ENCODE measurements around the gene ARID5B. TPM values are rescaled to one million over a fixed set of nuclear protein-coding genes. Genes with fewer than 3 reads are reported as not detected.
"Not testable (repeated sequence)": the region's sequence is repeated elsewhere in the genome, so short reads cannot be mapped to it uniquely, and the experiment has no call there.

Gene ARID5B
- polyA plus RNA-seq, 4 donors = 47.6 to 56.4 (median 51.1) TPM

DNA sequence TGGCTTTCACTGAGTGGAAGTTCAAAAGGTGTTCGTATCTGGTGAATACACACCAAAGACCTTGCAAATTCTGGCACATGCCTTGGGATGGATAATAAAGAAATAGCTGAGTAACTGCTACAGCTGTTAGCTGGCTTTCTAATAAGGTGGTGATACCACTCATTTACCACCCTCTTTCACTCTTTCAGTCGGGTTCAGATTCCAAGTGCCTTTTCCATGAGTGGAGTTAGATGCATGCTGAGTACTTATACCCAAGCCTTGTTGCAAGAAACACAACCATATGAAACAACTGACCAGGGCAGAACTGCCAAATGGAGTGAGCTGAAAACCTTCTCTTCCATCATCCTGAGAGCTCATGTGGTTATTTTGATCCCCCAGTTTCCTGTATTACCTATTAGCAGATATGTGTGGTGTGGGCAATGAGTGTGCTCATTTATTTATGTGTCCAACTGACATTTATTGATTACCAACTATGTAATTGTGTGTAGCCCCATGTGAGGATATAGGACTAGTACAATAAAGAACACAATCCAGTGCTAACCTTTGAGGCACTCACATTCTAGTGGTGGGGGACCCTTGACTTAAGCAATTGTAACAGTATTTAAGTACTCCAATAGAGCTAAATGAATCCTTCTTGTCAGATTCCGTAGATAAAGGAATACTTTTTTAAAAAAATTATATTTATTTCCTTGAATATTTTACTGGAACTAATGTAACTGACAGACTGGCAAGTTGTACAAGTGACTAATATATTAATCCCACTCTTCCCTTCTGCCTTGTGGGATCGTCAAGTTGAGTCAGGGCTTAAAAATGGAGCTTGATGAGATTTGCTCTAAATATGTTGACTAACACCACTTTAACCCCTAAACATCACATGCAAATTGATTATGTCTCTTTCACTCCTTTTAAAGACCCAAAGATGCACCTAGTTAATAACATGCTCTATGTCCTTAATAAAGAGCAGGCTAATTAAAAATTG lies 124.7 kb downstream of the ARID5B start:
- DNase-seq (ENCODE audit: low read depth in 4 of 4, low spot score in 3 of 4) = no peak

DNA sequence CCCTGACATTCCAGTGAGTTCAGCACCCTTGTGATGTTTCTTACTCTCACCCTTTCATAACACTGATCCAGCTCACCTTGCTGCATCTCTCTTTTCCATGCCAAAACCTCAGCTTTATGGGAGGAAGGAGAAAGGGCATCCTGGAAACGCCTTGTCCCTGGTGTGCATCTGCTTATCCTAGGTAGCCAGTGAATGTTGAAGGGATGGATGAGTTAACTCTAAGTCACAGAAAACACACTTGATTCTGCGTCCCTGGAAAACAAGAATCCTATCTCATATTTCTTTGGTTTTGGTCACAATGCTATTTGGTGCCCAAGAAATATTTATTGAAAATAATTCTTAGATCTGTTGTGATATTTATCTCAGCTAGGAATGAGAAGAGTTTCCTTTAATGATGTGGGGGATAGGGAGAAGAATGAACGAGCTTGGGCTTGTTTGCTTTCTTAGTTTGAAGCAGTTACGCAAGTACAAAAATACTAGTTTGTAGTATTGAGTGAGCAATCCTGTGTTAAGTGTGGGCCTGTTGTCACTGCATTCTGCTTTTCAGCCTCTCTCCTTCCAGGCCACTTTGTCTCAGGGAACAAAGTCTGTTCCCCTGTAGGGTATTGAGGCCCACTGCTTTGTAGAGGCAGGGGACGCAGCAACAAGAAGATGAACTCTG lies 126.5 kb downstream of the ARID5B start:
- DNase-seq (ENCODE audit: low read depth in 4 of 4, low spot score in 3 of 4) = no peak

DNA sequence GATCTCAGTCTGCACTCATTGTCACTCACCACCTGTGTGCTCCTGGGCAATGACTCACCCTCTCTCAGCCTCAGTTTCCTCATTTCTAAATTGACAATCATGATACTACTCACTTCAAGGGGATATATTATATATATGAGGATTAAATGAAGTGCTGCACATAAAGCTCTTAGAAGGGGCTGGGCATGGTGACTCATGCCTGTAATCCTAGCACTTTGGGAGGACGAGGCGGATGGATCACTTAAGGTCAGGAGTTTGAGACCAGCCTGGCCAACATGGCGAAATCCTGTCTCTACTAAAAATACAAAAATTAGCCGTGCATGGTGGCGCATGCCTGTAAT lies 127.0 kb downstream of the ARID5B start:
- DNase-seq (ENCODE audit: low read depth in 4 of 4, low spot score in 3 of 4) = not testable (repeated sequence)

DNA sequence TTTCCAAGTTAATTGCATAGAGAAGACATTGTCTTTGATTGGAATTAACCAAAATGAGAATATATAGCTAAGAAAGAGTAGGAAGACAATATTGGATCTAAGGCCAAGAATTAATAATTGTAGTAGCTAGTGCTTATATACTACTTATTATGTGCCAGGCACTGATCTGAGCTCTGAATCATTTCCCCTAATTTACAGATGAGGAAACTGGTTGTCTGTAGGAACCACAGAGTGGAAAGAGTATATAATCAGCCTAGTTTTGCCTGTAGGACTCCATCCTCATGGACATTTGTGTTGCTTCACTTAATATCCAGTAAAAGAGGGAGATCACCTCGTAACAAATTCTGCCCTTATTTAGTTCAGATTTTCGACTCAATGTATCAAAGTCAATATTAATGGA lies 127.9 kb downstream of the ARID5B start:
- DNase-seq (ENCODE audit: low read depth in 4 of 4, low spot score in 3 of 4) = no peak

DNA sequence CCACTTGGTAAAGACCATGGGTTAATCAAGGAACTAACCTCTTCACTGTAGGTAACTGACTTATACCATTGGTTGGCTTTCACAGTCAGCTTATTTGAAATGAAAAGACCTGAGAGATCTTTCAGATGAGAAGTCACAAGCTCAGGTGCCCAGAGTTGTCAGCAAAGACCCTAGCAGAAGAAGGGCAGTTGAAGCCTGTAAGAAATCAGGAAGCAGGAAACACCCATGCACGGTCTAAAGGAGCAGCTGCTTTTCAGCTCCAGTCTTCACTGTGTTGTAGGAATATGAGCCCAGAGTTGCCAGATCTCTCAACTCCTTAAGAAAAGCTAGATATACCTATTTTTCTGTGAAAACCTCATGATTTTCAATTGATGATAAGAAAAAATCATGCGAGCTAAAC lies 130.0 kb downstream of the ARID5B start:
- no peak for DNase-seq (ENCODE audit: low read depth in 4 of 4, low spot score in 3 of 4)

DNA sequence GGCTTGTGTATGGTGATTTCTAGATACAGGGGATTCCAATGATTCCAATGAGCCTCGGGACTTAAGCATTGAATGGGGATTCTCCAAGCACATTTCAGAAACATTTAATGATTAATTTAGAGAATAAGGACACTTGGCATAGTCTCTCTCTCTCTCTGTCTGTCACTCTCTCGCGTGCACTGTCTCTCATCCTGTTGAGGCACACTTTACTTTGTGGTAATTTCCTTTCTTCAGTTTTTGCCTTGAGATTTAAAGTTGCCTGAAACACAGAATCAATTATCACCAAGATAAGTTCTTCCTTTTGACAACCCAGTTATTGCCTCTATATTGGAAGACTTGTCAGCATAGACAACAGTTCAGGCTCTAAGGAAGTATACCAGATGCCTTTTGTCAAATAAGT lies 131.6 kb downstream of the ARID5B start:
- no peak for DNase-seq (ENCODE audit: low read depth in 4 of 4, low spot score in 3 of 4)

DNA sequence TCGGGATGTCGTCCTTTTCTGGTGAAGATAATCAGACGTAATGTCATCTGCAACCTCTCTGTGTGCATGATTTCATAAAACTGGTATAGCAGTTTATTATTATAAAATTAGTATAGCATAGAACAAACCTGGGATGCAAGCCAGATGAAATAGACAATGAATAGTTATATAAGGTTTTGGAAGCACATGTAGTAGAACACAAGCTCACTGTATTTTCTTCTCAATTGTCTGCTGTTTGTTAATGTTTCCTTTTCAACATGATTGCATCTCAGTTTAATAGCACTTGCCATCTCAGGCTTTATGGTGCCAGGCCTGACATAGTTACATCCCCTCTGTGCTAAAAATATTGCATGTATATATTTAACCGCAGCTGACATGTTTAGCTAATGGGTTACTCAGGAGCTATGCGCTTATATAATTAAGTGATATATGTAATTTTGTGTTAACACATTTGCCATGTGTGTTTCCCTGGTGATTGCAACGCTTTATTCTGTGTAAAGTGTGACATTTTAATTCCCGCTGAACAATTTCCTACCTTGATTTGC lies 132.7 kb downstream of the ARID5B start:
- DNase-seq (ENCODE audit: low read depth in 4 of 4, low spot score in 3 of 4) = no peak

DNA sequence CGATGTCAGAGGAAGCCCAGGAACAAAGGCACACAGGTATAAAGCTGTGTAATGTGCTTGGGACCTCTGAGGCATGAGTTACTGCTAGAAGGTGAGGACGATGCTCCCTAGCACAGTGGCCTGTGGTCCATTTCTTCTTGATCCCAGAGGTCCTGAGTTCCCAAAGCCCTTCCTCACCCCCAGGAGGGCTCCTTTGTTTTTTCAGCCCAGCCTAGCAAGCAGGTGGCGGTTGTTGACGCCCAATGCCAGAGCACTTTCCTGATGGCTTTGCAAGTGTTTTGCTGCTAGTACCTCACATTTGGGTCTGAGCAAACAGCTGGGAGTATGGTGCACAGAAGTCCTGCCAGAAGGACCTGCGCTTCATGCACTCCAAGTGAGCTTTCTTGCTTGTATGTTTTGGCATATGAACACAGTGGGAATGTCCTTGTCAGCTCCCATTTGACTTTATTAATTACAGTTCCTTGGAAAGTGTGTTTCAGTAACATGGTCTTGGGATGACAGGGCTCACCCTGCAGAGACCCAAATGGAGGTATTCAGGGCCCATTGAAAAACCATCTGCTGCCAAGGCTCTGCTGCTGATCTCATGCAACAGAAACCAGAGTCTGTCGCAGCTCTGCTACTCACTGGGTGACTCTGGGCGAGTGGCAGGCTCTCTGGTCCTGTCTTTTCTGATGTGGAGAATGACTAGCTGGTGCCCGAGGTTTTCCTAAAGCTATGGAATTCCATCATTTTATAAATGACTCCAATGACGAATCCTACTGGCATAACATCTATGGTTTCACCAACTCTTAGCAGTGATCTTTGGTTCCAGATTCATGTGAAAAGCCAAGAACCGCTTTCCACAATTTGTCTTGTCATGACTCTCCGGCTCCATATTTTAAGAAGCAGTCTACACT lies 134.9 kb downstream of the ARID5B start:
- no peak for DNase-seq (ENCODE audit: low read depth in 4 of 4, low spot score in 3 of 4)

DNA sequence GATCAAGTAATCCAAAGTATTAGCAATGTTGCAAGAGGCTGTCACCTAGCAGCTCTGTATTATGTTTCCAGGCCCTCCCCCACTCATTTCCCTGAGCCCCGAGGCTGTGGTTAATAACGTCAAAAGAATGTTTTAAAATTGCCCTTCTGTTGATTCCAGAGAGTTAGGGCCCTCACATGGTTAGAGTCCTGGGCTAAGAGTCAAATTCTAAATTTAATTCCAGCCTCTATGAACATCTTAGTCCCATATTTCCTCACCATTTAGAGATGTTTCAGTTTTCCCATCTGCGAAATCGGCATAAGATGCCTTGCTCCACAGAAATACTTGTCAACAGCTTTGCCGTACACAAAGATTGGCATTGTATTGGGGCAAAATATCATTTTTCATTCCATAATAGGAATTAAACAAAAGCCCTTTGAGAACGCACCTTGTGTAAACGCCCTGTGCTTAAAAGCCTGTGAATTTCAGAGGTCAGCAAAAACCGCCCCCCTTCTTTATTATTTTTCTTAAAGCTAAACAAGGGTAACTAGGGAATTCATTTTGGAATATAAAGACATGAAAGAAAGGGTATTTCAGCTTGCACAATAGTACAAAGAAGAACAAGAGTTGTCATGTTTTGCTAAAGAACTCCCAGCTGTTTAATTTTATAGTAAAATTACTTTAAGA lies 135.8 kb downstream of the ARID5B start:
- DNase-seq (ENCODE audit: low read depth in 4 of 4, low spot score in 3 of 4) = no peak

DNA sequence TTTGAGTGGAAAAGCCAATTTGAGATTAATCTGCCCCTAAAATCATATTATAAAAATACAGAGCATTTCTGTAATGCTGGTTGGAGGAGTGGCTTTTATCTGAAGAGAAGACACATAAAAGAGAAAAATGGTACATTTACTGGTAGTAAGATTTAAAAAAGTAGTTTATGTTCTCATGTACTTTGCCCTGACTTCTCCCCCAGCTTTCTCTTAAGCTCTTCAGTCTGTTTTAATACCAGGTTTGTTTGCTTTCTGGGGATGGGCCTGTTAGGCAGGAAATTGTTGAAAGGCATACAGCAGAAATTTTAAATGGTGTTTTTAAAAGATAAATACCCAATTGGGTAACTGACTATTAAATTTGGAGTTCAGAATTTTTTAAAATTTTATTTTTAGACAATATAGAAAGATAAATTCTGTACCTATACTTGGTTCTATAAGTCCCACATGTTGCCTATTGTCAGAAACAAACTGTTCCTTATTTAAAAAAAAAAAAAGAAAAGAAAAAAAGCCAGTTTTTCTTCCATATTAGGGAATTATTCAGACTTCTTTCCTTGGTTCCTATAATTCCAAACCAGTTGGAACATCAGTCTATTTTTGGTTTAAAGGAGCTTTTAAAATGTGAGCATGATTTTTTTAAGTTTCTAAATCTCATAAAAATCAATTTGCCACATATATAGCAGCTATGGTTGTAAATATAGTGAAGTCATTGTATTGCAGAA lies 136.6 kb downstream of the ARID5B start:
- DNase-seq (ENCODE audit: low read depth in 4 of 4, low spot score in 3 of 4) = no peak

DNA sequence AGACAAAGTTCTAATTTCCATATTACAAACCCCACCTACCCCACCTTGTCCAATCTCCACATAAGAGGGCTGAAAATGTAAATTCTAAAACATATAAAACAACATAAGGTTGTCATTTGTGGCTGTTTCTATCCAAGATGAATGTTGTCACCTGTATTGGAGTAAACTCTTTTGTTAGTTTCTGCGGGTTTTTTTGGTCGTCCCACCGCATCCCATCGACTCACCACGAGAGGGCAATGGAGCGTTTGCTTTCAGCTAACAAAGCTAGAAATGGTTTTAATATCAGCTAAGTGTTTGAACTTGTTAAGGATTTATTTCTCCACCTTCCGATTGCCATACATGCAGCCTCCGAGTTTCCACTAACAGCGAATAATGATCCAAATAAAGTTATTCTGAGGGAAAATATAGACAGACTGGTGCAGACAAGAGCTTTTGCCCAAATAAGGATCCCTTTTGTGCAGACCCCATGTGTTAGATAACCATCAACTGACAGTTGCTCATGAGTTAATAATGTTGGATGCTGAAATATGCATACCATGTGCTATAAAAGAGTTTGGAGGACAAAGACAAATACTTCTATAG lies 137.2 kb downstream of the ARID5B start:
- no peak for DNase-seq (ENCODE audit: low read depth in 4 of 4, low spot score in 3 of 4)

DNA sequence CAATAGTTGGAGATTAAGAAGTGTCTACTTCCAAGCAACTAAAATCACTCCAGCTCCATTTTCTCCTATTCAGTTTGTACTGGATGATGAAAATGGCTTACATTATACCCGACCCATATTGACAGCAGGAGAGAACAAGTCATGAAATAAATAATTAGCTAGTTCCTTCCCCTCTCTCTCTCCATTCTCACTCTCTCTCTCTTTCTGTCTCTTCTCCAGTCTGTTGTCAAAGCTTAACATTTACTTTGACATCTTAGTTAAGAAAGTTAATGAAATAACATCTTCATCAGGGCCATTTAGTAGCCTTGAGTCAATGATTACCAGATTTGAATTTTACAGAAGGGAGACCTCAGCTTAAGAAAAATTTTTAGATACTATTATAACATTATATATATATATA lies 138.5 kb downstream of the ARID5B start:
- no peak for DNase-seq (ENCODE audit: low read depth in 4 of 4, low spot score in 3 of 4)

DNA sequence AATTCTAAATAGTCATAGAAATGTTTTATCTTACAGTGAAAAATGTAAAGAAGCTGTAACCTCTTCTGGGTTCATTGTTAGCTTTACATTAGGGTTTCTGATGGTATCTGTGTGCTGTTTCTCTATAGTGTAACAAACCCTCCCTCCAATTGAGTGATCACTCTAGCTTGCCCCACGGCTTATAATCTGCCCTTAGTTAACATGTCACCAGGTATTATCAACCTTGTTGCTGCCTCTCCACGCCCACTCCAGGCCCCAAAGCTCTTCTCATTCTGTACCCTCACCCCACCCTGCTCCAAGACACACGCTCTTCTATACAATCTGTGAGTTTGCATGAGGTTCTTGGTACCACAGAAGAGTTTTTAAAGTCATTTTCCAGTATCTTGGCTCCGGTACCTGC lies 139.4 kb downstream of the ARID5B start:
- no peak for DNase-seq (ENCODE audit: low read depth in 4 of 4, low spot score in 3 of 4)

DNA sequence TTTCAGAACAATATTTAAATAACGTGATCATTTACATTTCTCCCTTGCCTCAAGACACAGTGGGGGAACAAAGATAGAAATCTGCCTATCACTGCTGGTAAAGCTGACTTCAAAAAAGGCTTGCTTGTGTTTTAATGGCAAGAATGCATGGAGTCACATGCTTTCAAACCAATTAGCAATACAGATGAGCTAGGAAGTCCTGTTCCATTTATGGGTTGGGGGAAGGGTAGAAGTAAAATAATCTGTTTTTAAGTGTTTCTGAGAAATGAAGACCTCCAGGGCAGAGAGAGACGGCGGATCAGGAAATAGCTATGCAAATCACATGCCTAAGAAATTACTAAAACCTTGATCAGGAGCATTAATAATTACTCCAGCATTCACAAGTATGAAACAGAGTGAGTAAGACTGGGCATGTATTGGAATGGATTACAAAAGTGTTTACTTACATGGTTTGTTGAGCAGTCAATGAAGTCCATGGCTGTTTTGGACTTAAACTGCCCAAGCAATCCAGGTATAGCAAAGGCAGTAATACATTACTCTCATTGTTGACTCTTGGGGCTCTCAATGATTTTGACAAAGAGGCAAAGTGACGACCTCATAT lies 142.0 kb downstream of the ARID5B start:
- DNase-seq (ENCODE audit: low read depth in 4 of 4, low spot score in 3 of 4) = no peak

DNA sequence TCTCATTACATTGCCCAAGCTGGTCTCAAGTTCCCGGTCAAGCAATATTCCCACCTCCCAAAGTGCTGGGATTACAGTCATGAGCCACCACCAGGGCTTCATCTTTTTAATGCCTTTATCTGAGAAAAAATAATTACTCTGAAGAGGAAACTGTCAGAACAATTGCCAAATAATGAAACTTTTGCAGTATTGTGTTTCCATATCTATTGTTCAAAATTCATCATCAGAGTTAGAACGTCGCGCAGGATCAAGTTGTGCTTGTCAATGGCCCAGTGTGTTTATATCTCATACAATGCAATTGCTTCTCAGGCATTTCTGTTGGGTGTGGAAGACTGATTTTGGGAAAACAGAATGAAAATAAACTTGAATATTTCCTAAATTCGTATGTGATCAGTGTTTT lies 143.1 kb downstream of the ARID5B start:
- DNase-seq (ENCODE audit: low read depth in 4 of 4, low spot score in 3 of 4) = no peak

DNA sequence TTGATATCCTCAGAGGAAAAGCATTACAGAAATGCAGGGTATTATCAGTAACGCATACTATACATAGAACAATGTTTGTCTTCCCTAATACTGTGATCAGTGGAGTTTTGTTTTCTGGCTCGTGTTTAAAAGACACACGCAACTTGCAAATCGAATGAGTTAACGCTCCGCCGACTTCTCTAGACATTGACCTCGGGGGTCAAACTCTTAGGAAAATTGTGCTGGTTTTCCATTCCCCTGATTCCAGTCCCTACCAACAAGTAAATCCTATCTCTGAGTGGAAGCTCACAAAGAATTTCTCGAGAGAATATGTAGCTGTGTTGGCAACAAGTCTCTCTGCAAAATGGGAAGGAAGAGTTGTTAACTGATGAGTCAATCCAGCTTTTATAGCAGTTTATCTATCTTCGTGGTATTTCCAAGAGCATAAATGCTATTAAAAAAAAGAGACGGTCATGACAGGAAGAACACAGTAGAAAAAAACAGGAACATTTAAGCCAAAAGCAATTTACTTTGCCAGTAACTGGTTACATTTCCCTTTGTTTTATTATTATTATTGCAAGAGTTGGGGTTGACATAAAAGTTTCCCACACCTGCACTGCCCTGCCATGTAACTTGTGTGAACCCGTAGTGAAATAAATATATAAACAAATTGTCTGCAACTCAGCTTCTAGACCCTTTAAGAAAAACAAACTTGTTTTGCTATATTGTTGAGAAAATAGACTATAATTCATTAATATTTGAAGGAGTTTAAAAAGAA lies 144.4 kb downstream of the ARID5B start:
- no peak for DNase-seq (ENCODE audit: low read depth in 4 of 4, low spot score in 3 of 4)

DNA sequence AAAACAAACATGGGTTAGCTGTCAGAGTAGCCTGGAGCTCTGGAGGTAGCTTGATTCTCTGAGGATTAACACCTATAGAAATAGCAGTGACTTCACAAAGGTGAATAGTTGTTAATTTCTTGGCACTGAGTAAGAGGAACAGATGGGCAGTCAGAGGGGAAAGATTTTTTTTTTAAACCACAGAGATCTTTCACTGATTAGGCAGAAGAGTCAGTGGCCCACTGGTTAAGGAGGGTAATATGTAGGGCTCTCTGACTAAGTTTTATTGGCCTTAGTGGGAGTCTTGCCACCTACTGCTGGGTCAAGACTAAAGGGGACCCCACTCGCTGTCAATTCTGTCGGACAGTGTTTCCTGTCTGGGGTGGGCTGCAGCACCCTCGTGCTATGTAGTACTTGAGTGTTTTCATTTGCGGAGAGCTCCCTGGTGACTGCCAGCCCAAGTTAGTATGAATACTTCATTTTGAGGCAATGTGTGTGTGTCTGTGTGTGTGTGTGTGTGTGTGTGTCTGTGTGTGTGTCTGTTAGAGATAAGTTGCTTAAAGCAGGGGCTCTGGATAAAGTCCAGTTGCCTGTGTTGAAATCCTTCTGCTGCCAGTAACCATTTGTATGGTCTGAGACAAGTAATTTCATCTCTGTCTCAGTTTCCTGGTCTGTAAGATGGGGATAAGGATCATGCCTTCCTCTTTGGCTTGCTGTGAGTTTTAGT lies 145.2 kb downstream of the ARID5B start:
- DNase-seq (ENCODE audit: low read depth in 4 of 4, low spot score in 3 of 4) = no peak

Measured in right renal pelvis (tissue), 4 donors.